ENCODE results near the gene SOWAHA.
"Not testable (repeated sequence)": the region's sequence is repeated elsewhere in the genome, so short reads cannot be mapped to it uniquely, and the experiment has no call there.

The SOWAHA gene

DNA sequence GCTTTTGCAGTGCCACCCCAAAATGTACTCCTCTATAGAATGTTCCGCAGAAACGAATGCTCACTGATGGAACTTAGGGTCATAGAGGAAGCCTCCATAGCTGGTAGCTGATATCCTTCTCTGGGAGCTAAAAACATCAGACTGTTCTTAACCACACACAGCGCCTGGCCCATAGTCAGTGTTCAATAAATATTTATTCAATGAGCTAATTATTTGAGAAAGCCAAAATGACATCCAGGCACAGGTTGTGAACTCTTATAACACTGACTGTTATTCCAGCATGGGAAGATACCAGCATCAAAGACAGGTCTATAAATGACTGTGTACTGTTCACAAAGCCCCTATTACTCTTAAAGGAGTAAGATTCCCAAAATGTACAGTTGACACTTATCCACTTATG, 40.2 kb downstream of the SOWAHA start:
- H3K4me3 ChIP-seq (ENCODE audit: low read depth, low read length) = no peak overlapping the region
- TF ChIP-seq, protein P1, sequence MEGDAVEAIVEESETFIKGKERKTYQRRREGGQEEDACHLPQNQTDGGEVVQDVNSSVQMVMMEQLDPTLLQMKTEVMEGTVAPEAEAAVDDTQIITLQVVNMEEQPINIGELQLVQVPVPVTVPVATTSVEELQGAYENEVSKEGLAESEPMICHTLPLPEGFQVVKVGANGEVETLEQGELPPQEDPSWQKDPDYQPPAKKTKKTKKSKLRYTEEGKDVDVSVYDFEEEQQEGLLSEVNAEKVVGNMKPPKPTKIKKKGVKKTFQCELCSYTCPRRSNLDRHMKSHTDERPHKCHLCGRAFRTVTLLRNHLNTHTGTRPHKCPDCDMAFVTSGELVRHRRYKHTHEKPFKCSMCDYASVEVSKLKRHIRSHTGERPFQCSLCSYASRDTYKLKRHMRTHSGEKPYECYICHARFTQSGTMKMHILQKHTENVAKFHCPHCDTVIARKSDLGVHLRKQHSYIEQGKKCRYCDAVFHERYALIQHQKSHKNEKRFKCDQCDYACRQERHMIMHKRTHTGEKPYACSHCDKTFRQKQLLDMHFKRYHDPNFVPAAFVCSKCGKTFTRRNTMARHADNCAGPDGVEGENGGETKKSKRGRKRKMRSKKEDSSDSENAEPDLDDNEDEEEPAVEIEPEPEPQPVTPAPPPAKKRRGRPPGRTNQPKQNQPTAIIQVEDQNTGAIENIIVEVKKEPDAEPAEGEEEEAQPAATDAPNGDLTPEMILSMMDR (IDR thresholded peaks at IDR 0.05; ENCODE audit: borderline replicate concordance, insufficient read depth, low read depth, low read length) = no peak

DNA sequence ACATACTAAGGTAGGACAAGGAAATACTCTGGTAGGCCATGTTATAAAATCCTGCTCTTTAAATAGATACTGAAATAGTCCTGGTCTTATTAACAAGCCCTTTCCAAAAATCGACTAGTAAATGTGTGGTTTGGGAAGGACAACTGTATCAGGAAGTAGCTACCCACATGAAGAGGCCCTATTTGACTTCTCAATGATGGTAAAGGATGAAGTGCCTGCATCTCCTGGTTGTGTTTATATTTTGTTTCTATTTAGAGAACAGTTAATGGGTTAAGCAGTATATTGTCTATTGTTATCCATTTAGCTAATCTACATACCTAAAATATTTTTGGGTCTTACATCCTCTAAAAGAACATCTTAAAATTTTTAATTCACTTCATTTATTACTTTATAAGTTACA, 40.7 kb downstream of the SOWAHA start:
- TF ChIP-seq, protein P1 (IDR thresholded peaks at IDR 0.05; ENCODE audit: borderline replicate concordance, insufficient read depth, low read depth, low read length) = no peak
- H3K4me3 ChIP-seq (ENCODE audit: low read depth, low read length) = no peak overlapping the region

DNA sequence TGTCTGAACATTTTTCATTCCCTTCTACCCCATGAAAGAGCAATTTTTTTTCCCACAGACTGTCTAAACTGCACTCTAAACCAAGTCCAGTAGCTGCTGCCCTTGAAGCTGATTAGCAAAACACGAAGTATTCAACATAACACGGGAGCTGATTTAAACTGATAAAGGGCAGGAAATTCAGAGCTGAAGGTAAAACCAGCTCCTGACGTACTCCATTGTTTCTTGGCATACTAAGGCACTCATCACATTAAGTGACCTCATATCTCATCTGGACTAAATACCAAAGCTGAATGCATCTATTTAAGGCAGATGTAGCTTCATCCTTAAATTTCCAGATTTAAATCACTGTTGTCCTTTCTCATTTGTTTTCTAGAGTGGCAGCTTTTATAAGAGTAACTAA, 41.2 kb downstream of the SOWAHA start:
- TF ChIP-seq, protein P1 (IDR thresholded peaks at IDR 0.05; ENCODE audit: borderline replicate concordance, insufficient read depth, low read depth, low read length) = no peak

GRCh38 chr5:132854992-132855391, 41.9 kb downstream of the SOWAHA start:
- not testable (repeated sequence) for H3K4me3 ChIP-seq (ENCODE audit: low read depth, low read length)

More for the DNA sequence above, 41.2 kb downstream of the SOWAHA start:
- H3K4me3 ChIP-seq (ENCODE audit: low read depth, low read length) = no peak overlapping the region

DNA sequence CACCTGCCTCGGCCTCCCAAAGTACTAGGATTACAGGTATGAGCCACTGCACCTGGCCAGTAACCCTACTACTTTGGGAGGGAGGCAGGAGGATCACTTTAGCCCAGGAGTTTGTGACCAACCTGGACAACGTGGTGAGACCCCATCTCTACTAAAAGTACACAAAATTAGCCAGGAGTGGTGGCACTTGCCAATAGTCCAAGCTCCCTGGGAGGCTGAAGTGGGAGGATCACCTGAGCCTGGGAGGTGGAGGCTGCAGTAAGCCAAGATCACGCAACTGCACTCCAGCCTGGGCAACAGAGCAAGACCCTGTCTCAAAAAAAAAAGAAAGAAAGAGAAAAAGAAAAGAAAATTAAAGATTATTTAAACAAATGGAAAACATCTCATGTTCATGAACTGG, 42.9 kb downstream of the SOWAHA start:
- TF ChIP-seq, protein P1 (IDR thresholded peaks at IDR 0.05; ENCODE audit: borderline replicate concordance, insufficient read depth, low read depth, low read length) = no peak
- no peak overlapping the region for H3K4me3 ChIP-seq (ENCODE audit: low read depth, low read length)

DNA sequence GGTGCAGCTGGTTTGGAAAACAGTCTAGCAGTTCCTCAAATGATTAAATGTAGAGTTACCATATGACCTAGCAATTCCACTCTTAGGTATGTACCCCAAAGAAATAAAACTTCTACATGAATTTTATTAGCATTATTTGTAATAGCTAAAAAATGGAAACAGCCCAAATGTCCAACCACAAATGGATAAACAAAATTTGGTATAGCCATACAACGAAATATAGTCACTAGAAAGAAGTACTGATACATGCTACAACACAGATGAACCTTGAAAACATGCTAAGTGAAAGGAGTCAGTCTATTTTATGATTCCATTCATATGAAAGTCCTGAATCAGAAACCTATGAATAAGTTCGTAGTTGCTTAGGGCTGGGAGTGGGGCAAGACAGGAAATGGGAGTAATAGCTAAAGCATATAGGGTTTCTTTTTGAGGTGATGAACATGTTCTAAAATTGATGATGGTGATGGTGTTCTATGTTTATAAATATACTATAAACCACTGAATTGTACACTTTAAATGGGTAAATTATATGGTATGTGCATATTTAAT, 46.9 kb downstream of the SOWAHA start:
- no peak overlapping the region for H3K4me3 ChIP-seq (ENCODE audit: low read depth, low read length)
- TF ChIP-seq, protein P1 (IDR thresholded peaks at IDR 0.05; ENCODE audit: borderline replicate concordance, insufficient read depth, low read depth, low read length) = no peak

GRCh38 chr5:132860742-132861141, 47.6 kb downstream of the SOWAHA start:
- TF ChIP-seq, protein P1 (IDR thresholded peaks at IDR 0.05; ENCODE audit: borderline replicate concordance, insufficient read depth, low read depth, low read length) = no peak
- no peak overlapping the region for H3K4me3 ChIP-seq (ENCODE audit: low read depth, low read length)

Data from GM12875 (cell line).